HG02798 (cell line): ENCODE measurements around the gene WDR70.
"Not testable (repeated sequence)": the region's sequence is repeated elsewhere in the genome, so short reads cannot be mapped to it uniquely, and the experiment has no call there.

Experiments
- ATAC-seq: cut with Tn5 transposase; IDR thresholded peaks from one replicate; pipeline ENCODE4 v1.9.1; 2021; ENCODE audit warnings: mild to moderate bottlenecking; ENCODE audit not compliant: unreplicated experiment, poor library complexity

WDR70 gene

DNA sequence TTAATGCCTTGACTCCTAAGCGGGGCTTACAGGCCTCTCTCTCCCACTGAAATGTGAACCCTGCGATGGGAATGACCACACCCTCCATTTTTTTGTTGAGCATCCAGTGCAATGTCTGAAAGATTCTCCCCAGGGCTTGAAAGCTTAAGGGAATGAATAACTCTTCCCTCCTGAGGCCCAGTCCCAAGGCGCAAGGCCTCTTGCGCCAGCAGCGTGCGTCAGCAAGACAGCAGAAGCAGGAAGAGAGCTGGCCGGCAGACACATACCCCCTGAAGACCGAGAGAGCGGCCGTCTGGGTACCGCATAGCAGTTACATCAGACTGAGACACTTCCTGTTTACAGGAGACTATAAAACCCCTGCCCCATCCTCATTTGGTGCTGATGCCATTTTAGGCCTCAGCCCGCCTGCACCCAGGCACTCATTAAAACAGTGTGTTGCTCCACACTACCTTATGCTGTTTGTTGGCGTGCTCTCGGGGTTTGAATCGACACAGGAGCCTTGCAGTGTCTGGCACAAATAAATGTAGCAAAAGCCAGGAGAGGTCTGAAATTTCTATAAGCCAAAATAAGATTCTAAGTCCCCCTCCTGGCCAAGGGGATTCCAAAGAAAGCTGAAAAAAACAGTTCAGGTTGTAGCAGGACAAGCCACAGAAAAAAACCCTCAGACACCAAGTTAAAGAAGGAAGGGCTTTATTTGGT, 398.5 kb downstream of the WDR70 start:
- ATAC-seq: no peak

DNA sequence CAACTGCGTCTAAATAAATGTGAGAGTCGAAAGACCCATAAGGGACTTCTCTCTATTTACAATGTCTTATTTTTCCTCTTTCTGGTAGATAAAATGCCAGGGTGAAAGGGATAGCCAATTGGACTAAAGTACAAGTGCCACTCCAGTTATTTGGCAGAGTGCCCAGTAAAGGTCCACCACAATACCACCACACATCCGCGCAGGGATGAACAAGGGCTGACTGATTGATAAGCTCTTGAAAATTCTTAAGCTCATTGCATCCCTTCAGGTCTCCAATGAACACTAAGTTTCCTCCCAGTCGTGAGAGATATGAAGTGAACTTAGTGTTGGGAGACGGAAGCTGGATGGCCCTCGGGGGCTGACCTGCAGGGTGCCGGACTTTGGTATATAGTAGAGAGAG, 402.3 kb downstream of the WDR70 start:
- ATAC-seq: not testable (repeated sequence)

DNA sequence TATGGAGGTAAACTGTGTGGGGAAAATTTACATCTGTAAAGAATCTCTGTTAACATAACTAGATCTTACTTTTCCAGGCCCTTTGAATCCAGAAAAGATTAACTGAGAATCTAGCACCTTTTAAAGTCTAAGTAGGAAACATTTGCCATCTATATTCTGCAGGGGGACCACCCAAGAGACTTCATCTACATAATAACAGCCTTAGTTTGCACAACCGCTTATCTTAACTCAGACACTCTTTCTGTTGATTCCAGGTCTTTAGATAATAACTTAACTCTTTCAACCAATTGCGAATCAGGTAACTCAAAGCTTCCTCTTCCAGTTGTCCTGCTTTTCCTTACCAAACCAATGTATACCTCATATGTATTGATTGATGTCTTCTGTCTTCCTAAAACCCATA, 407.3 kb downstream of the WDR70 start:
- ATAC-seq: no peak

DNA sequence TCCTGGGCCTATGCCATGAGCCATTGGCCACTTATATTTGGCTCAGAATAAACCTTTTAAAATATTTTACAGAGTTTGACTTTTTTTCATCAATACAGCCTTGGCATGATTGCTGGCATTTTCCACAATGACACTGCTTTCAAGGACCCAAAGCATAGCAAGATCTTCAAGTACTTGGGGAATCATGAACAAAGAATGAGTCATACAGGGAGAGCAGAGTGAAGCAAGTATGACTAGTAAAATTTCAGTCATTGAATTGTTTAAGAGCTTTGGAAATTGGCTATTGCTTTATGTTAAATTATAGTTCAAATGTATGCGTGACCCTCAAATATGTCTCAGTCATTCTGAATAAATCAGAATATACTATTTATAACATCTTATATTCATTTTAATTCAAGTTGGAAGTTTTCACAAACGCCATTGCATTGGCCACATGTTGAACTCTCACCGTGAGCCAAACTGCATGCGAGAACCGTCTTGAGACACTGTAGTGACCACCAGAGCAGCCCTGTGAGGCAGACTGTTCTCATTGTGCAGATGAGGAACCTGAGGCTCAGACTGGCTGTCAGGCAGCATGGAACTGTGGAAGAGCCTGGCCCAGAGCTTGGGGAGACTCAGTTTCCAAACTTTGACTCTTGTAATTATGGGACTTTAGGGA, 407.9 kb downstream of the WDR70 start:
- ATAC-seq: no peak

DNA sequence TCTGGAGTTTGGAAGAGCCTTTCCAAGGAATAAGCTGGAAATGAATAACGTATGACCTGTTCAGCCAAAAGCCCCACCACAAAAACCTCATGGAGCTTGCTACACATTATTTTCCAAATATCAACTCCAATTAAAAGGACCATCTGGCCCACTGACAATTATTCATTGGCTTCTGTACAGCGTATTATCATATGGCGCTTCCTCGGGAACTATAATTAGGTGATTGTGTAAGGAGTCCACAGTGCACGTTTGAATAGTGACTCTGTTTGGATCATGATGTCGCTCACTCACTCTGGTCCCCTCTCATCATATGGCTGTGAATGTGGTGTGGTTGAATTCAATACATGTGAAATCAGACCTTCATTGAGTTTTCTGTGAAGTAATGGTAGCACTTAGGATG, 408.6 kb downstream of the WDR70 start:
- ATAC-seq: no peak

DNA sequence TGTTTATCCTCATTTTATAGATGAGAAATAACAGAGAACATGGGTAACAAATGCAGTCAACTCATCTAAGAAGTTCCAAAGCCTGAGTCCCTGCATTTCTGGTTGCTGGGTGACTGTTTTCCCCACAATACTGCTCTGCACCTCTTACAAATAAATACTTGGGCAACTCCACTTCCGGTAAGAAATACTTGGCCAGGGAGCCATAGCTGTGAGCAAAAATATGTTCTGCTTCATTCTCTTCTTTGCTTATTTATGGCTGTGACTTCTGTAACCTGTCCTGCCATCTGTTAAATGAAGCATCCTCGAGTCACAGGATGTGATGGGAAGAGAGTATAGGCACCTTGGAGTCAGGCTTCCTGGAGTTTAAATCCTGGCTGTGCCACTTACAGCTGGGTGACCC, 410.9 kb downstream of the WDR70 start:
- no peak for ATAC-seq

DNA sequence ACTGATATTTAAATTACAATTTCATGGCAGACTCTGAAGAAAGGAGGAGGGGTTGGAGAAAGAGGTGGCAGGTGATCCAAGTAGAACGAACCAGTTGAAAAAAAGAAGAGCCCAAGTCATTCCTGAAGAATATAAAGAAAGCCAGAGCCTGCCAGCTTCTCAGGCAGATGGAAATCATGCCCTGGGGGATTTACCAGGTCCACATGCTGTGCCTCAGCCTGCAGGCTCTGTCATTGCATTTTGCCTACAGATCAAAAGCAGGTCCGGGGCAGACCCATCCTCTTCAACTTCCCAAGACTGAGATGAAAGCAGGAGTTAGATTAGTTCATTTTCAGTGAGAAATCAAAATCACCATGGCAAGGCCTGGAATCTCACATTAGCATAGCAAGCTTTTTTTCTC, 412.2 kb downstream of the WDR70 start:
- ATAC-seq: no peak

DNA sequence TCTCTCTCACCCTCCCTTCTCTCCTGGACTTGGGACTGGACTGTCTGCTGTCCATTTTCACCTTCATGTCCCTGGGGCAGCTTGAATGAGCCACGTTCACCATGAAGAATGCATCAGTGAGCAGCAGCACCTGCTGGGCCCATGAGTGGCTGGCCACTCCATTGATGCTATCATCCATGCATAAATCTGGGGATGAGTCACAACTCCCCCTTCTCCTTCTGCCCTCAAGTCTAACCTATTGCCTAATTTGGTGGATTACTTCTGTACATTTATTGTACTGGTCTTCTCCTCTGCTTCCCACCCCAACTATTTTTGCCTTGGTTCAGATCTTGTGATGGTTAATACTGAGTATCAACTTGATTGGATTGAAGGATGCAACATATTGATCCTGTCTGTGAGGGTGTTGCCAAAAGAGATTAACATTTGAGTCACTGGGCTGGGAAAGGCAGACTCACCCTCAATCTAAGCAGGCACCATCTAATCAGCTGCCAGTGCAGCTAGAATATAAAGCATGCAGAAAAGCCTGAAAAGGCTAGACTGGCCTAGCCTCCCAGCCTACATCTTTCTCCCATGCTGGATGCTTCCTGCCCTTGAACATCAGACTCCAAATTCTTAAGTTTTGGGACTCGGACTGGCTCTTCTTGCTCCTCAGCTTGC, 414.0 kb downstream of the WDR70 start:
- no peak for ATAC-seq

DNA sequence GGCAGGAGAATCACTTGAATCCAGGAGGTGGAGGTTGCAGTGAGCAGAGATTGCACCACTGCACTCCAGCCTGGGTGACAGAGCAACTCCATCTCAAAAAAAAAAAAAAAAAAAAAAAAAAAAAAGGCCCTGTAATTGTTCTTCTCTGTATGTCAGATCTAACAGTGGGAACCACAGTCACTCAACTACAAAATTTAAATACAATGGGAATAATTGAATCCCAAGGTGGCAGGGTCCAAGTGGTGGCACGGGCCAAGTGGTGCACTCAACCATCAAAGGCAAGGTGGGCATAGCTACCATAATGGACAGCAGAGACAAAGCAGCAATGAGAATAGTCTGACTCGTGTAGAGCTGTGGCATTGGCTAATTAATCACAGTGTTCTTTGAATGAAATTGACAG, 416.2 kb downstream of the WDR70 start:
- ATAC-seq: not testable (repeated sequence)

DNA sequence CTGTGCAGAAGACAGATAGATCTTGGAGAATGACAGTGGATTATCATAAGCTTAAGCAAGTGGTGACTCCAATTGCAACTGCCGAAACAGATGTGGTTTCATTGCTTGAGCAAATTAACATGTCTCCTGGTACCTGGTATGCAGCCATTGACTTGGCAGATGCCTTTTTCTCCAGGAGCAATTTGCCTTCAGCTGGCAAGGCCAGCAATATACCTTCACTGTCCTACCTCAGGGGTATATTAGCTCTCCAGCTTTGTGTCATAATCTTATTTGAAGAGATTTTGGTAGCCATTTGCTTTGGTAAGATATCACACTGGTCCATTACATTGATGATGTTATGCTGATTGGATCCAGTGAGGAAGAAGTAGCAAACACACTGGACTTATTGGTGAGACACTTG, 417.3 kb downstream of the WDR70 start:
- not testable (repeated sequence) for ATAC-seq

DNA sequence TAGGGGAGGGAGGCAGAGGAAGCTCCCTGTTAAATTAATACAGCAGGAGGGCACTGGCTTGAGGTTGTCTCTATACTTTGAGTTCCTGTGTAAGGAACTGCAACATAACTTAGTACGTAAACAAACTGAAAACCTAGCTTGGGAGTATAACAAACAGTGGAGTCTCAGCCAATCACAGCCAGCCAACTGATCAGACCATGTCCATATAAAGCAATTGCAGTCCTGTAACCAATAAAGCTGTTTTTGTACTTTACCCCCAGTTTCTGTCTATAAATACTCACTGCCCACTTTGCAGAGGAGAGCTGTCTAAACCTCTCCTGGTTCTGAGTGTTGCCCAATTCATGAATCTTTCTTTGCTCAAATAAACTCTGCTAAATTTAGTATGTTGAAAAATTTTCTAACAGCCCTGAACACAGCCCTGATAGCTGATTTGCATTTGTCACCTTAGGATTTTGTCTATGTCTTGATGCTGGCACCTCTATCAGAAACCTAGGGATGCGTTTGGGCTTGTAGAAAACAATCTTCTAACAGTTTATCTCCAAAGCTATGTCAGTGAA, 420.8 kb downstream of the WDR70 start:
- peak; percentile 31 for ATAC-seq

DNA sequence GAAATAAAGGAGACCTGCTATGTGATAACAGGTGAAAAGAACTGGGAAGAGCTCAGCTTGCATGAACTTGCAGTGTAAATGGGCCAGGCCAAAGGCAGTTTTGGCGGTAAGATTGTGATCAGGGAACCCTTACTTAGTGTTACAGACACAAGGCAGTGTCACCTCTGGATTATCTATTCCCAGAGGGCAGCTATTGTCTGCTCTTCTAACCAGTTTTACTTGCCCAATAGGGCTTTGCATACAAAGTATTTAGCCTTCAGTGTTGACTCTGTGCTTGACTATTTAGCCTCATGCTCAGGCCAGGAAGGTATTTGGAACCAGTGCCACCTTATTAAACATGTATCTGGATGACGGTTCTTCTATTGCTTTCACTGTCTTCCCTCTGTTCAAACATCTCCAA, 422.4 kb downstream of the WDR70 start:
- ATAC-seq: no peak
